K562 (cell line): ENCODE data around the gene MRTFB. TPM values are rescaled to one million over a fixed set of nuclear protein-coding genes. Genes with fewer than 3 reads are reported as not detected.

Source experiments
- ATAC-seq: fragments of 200-7000 bp; cut with Tn5 transposase; 3 replicates; pipeline ENCODE4 v1.9.1; 2020; ENCODE audit warnings: moderate library complexity
- BruUV-seq: library from RNA; stranded (reverse); fragments of 400-500 nt; replicated peaks from 2 replicates; lab custom pipeline; 2021; lab: Mats Ljungman, UMichigan
- CTCF ChIA-PET: fragments of 300-600 bp; formaldehyde crosslinking; extraction: SDS; loops from one replicate; lab custom pipeline; 2021; ENCODE audit warnings: low intra/inter-chr PET ratio; lab: Yijun Ruan, JAX
- POLR2A ChIA-PET: fragments of 300-600, 350-650 bp; sonication (Branson Sonifier 250); formaldehyde crosslinking; extraction: SDS; loops from one replicate; lab custom pipeline; 2021; ENCODE audit warnings: antibody characterized with exemption, inconsistent platforms; lab: Yijun Ruan, JAX
- DNase-seq, 4 experiments: peaks; one replicate each; pipeline versions ENCODE4 v3.0.0 to v3.0.0-alpha.2; 2011 to 2018; ENCODE audit warnings: low spot score in 3 of 4, mixed read lengths in 3 of 4; ENCODE audit errors: extremely low read depth in 1 of 4
- FAIRE-seq: peaks from 2 replicates; lab custom pipeline; 2011; peaks lifted over from hg19 to GRCh38; lab: Jason Lieb, UNC
- H2AFZ ChIP-seq: 2 replicates; pipeline ENCODE4 v1.6.0; 2011; ENCODE audit warnings: low read depth, low read length, control low read depth, inconsistent platforms
- H3K27ac ChIP-seq: fragments of 200-600 bp; 3 replicates; pipeline ENCODE4 v1.8.0; 2011; ENCODE audit warnings: low read depth, mild to moderate bottlenecking, control low read depth, inconsistent platforms, low read length, moderate library complexity, mixed read lengths; ENCODE audit errors: extremely low read depth
- H3K27me3 ChIP-seq, 2 experiments: fragments of 300-600 bp in 1 of 2; 2 replicates in 1 of 2; 3 replicates in 1 of 2; pipeline versions ENCODE4 v1.6.0 to v1.8.0; 2011; ENCODE audit warnings: inconsistent platforms in 2 of 2, low read length in 2 of 2, mild to moderate bottlenecking in 1 of 2, mixed read lengths in 1 of 2, moderate library complexity in 1 of 2; ENCODE audit not compliant: control insufficient read depth in 2 of 2, insufficient read depth in 2 of 2
- H3K36me3 ChIP-seq: fragments of 300-600 bp; 3 replicates; pipeline ENCODE4 v1.8.0; 2011; ENCODE audit warnings: mild to moderate bottlenecking, low read length, inconsistent platforms; ENCODE audit not compliant: control insufficient read depth, insufficient read depth
- H3K4me1 ChIP-seq, 2 experiments: fragments of 200-600 bp in 1 of 2; replicated peaks in 1 of 2; 2 replicates in 1 of 2; 3 replicates in 1 of 2; pipeline versions ENCODE4 v1.5.1 to v1.8.0; 2011; ENCODE audit warnings: inconsistent platforms in 2 of 2, low read length in 2 of 2, mild to moderate bottlenecking in 1 of 2, mixed read lengths in 1 of 2, moderate library complexity in 1 of 2; ENCODE audit not compliant: control insufficient read depth in 2 of 2, insufficient read depth in 2 of 2
- H3K4me2 ChIP-seq: 2 replicates; pipeline ENCODE4 v1.6.1; 2011; ENCODE audit warnings: low read length, control low read depth, inconsistent platforms, mixed read lengths; ENCODE audit not compliant: insufficient read depth
- H3K4me3 ChIP-seq: fragments of 200-600 bp; sonication (generic), shearing (Covaris generic); 2 replicates; pipeline ENCODE4 v1.5.1; 2016; ENCODE audit warnings: control low read depth, inconsistent platforms
- H3K79me2 ChIP-seq: fragments of 200-600 bp; 3 replicates; pipeline ENCODE4 v1.8.0; 2011; ENCODE audit warnings: low read length, inconsistent platforms; ENCODE audit not compliant: control insufficient read depth, insufficient read depth
- H3K9ac ChIP-seq, 2 experiments: 2 replicates each; pipeline versions ENCODE4 v1.6.0 to v1.6.1; 2011; ENCODE audit warnings: low read depth in 2 of 2, low read length in 2 of 2, control low read depth in 1 of 2, inconsistent platforms in 1 of 2, mild to moderate bottlenecking in 1 of 2, mixed read lengths in 1 of 2; ENCODE audit not compliant: insufficient read depth in 1 of 2
- H3K9me1 ChIP-seq: one replicate; pipeline ENCODE4 v1.6.0; 2011; ENCODE audit warnings: inconsistent platforms, mild to moderate bottlenecking, low read length, moderate library complexity; ENCODE audit not compliant: control insufficient read depth, insufficient read depth
- H3K9me3 ChIP-seq: replicated peaks from 2 replicates; pipeline ENCODE4 v1.5.1; 2011; ENCODE audit warnings: low read depth, low read length, inconsistent platforms; ENCODE audit not compliant: control insufficient read depth, insufficient read depth
- H4K20me1 ChIP-seq: replicated peaks from 2 replicates; pipeline ENCODE4 v1.6.1; 2011; ENCODE audit warnings: low read length, inconsistent platforms, mixed read lengths; ENCODE audit not compliant: control insufficient read depth, insufficient read depth
- ATF1 ChIP-seq, 2 experiments: fragments of 450-650 bp in 1 of 2; IDR thresholded peaks; 2 replicates each; pipeline ENCODE4 v1.6.1; 2016; ENCODE audit warnings: missing compliant biosample characterization in 1 of 2, missing genetic modification characterization in 1 of 2
- E2F3 ChIP-seq: fragments of 250-450 bp; sonication (Bioruptor Pico); IDR thresholded peaks from 2 replicates; pipeline ENCODE4 v1.4.0; 2020; ENCODE audit warnings: mild to moderate bottlenecking
- GTF2A2 ChIP-seq: IDR thresholded peaks from 2 replicates; pipeline ENCODE4 v1.6.1; 2016; ENCODE audit warnings: mild to moderate bottlenecking, missing genetic modification characterization, missing compliant biosample characterization
- NEUROD1 ChIP-seq: fragments of 150-350 bp; IDR thresholded peaks from 2 replicates; pipeline ENCODE4 v1.6.1; 2014; ENCODE audit warnings: borderline replicate concordance, low read length, low read depth; ENCODE audit not compliant: partially characterized antibody
- ZNF23 ChIP-seq: fragments of 250-450 bp; sonication (Bioruptor Pico); IDR thresholded peaks from 2 replicates; pipeline ENCODE4 v1.4.0; 2020; ENCODE audit warnings: mild to moderate bottlenecking
- ZNF239 ChIP-seq: fragments of 250-450 bp; sonication (Bioruptor Pico); IDR thresholded peaks from 2 replicates; pipeline ENCODE4 v1.4.0; 2020; ENCODE audit warnings: mild to moderate bottlenecking
- ZNF311 ChIP-seq: fragments of 250-450 bp; sonication (Bioruptor Pico); IDR thresholded peaks from 2 replicates; pipeline ENCODE4 v1.4.0; 2020; ENCODE audit warnings: mild to moderate bottlenecking, moderate library complexity
- ZNF764 ChIP-seq: fragments of 250-450 bp; sonication (Bioruptor Pico); IDR thresholded peaks from 2 replicates; pipeline ENCODE4 v1.4.0; 2020; ENCODE audit warnings: low read depth, mild to moderate bottlenecking, moderate library complexity
- WGBS: fragments of 100-300 bp; shearing (Covaris generic); methylation state at CpG from one replicate; pipeline ENCODE4 v1.1.6; 2016; ENCODE audit warnings: low coverage, mixed read lengths; ENCODE audit not compliant: insufficient coverage; ENCODE audit errors: missing lambda C conversion rate; 5-methylcytosine and 5-hydroxymethylcytosine counted together
- in situ Hi-C: fragments of 300-500 bp; cut with MboI; formaldehyde crosslinking; loops from 4 replicates; pipeline ENCODE4 v1.15.0; 2018; ENCODE audit warnings: inconsistent platforms, mixed read lengths
- intact Hi-C: fragments of 100-400 bp; cut with micrococcal nuclease; formaldehyde crosslinking; loops from 2 replicates; pipeline ENCODE4 v1.14.2; 2022
- polyA plus RNA-seq, 8 experiments: library from polyadenylated mRNA; depleted of rRNA in 4 of 8; stranded (reverse) in 5 of 8; unstranded in 3 of 8; fragments of >200 nt; fragmentation: Nextera tagmentation in 2 of 8; fragmentation: Illumina TruSeq in 1 of 8; extraction: Ambion mirVana in 2 of 8; extraction: Trizol in 1 of 8; gene quantifications; 2 replicates each; pipeline versions ENCODE4 v1.2.1 to v1.2.3, GENCODE V29; 2011 to 2014; ENCODE audit warnings: inconsistent platforms in 1 of 8, missing spikeins in 1 of 8
- total RNA-seq, 7 experiments: library from RNA; depleted of rRNA in 6 of 7; stranded (reverse); fragments of >200 nt in 6 of 7; fragmentation: Illumina TruSeq in 2 of 7; extraction: Trizol in 2 of 7; gene quantifications; 2 replicates each; pipeline versions ENCODE4 v1.2.1 to v1.2.3, GENCODE V29; 2011 to 2021; ENCODE audit warnings: low replicate concordance in 1 of 7
- TF ChIP-seq, protein P1 (sequence below): fragments of 450-650 bp; conservative IDR thresholded peaks from 2 replicates; pipeline ENCODE4 v1.6.1; 2016; ENCODE audit warnings: missing genetic modification characterization, low read depth, mild to moderate bottlenecking, missing compliant biosample characterization, moderate library complexity

MRTFB gene
- total and polyA plus RNA-seq, 9 of the 15 experiments (the other 6 are each of a cell fraction or from before 2014, with no cell fraction given): 2.2 to 12.7 (median 7.0) TPM

DNA sequence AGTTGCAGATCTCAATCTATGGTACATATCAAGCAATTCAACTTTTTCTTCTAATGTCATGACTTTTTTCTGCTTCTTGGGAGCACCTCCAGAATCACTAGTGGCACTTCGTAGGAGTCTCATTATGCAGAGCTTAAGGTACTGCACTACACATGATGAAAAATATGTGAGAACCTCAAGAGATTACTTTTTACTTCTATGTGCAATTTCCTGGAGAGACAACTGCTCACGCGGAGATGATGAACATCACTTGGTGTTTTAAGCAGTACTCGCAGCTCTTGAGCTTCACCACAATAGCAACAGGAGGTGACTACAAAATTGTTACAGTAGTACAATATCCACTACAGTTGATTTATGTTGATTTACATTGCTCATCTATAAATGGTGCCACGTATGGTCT lies 79.7 kb downstream of the MRTFB start:
- H3K79me2 ChIP-seq: no peaks in the 10 kb centered on the region
- no peaks in the 10 kb centered on the region for H3K4me1 ChIP-seq
- H2AFZ ChIP-seq: no peak overlapping the region
- TF ChIP-seq E2F3 (CRISPR knock-in tag) (no peak), NEUROD1 (no peak), GTF2A2 (tag) (no peak), ZNF311 (CRISPR knock-in tag) (no peak), ZNF764 (CRISPR knock-in tag) (no peak), ZNF23 (no peak), ZNF239 (CRISPR knock-in tag) (no peak), ATF1 (CRISPR knock-in tag; IDR thresholded peaks at IDR 0.05) (no peak), ATF1 (tag; IDR thresholded peaks at IDR 0.05) (no peak)
- TF ChIP-seq, protein P1, sequence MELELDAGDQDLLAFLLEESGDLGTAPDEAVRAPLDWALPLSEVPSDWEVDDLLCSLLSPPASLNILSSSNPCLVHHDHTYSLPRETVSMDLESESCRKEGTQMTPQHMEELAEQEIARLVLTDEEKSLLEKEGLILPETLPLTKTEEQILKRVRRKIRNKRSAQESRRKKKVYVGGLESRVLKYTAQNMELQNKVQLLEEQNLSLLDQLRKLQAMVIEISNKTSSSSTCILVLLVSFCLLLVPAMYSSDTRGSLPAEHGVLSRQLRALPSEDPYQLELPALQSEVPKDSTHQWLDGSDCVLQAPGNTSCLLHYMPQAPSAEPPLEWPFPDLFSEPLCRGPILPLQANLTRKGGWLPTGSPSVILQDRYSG (tag): no peak
- no TSS peak for BruUV-seq
- intact Hi-C loops (no loop called here), in situ Hi-C loops (no loop called here)
- no peak overlapping the region for H3K4me2 ChIP-seq
- no peak overlapping the region for H3K27ac ChIP-seq
- FAIRE-seq (no peak), ATAC-seq (no peak), DNase-seq (no peak)
- no peaks in the 10 kb centered on the region for H3K9me3 ChIP-seq
- H3K9me1 ChIP-seq: no peaks in the 10 kb centered on the region
- ChIA-PET CTCF (no interaction called here), POLR2A (interaction anchor here (0.6 to 1.1 kb wide), 2 partner anchors 8 to 82 kb away, joined by 3 read pairs; no protein-coding TSS in a partner anchor)
- WGBS: 83% methylated on average over 5 of the region's 5 CpGs
- H4K20me1 ChIP-seq: no peaks in the 10 kb centered on the region
- no peak overlapping the region for H3K9ac ChIP-seq
- H3K36me3 ChIP-seq: no peaks in the 10 kb centered on the region
- H3K4me3 ChIP-seq: no peak overlapping the region
- H3K27me3 ChIP-seq: no peaks in the 10 kb centered on the region
